AG09309 (cell line): ENCODE measurements around the gene CACNA1E.

ENCODE experiments used
- DNase-seq: peaks from one replicate; pipeline ENCODE4 v3.0.0-alpha.2; 2010; ENCODE audit warnings: low read depth
- H3K4me3 ChIP-seq: 2 replicates; pipeline ENCODE4 v1.5.1; 2011; ENCODE audit warnings: mild to moderate bottlenecking, low read depth, low read length, moderate library complexity; ENCODE audit not compliant: control insufficient read depth
- CTCF ChIP-seq: IDR thresholded peaks from 2 replicates; pipeline ENCODE4 v1.5.1; 2011; ENCODE audit warnings: mild to moderate bottlenecking, low read depth, low read length, inconsistent platforms; ENCODE audit not compliant: insufficient read depth, control insufficient read depth; ENCODE audit errors: missing control alignments

CACNA1E gene

GRCh38 chr1:181488866-181489265, 5.5 kb downstream of the CACNA1E start:
- no peak for DNase-seq
- no peak overlapping the region for H3K4me3 ChIP-seq
- no peak for TF ChIP-seq CTCF

GRCh38 chr1:181490276-181490675, 7.0 kb downstream of the CACNA1E start:
- no peak for TF ChIP-seq CTCF
- DNase-seq, result no peak
- no peak overlapping the region for H3K4me3 ChIP-seq

GRCh38 chr1:181490740-181491712, 7.7 kb downstream of the CACNA1E start:
- no peak overlapping the region for H3K4me3 ChIP-seq
- DNase-seq, result no peak
- TF ChIP-seq CTCF, result no peak

GRCh38 chr1:181493166-181493565, 9.8 kb downstream of the CACNA1E start:
- TF ChIP-seq CTCF, result no peak
- no peak for DNase-seq
- H3K4me3 ChIP-seq, result no peak overlapping the region

- H3K4me3 ChIP-seq, result no peak overlapping the region
- TF ChIP-seq CTCF, result no peak
- DNase-seq, result no peak
These were observed 10.6 kb downstream of the CACNA1E start for GRCh38 chr1:181493885-181494284.

- no peak overlapping the region for H3K4me3 ChIP-seq
- TF ChIP-seq CTCF, result no peak
- no peak for DNase-seq
These were observed 13.4 kb downstream of the CACNA1E start for GRCh38 chr1:181496759-181497158.
